CD4-positive, alpha-beta T cell treated with Interleukin-21 for 1 hour (primary cell): Measurements from ENCODE around the gene RPP30.

ENCODE experiments used
- DNase-seq: peaks from one replicate; pipeline ENCODE4 v3.0.0-alpha.2; 2020

RPP30 gene

GRCh38 chr10:90871766-90872647 is at the start of gene RPP30:
TSS of gene RPP30 (plus strand) at chr10:90871974. CDS start at chr10:90871987, 13 bp downstream.
- DNase-seq = peak; percentile 84

- DNase-seq = no peak
Observed at GRCh38 chr10:90822508-90822907, 49.3 kb upstream of the RPP30 start.

DNA sequence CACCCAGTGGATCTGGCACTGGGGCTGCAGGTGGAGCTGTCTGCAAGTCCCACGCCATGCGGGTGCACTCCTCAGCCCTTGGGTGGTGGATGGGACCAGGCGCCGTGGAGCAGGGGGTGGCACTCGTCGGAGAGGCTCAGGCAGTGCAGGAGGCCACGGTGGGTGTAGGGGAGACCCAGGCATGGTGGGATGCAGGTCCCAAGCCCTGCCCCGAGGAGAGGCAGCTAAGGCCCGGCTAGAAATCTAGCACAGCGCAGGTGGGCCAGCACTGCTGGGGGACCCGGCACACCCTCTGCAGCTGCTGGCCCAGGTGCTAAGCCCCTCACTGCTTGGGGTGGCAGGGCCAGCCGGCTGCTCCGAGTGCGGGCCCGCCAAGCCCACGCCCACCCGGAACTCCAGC is 39.7 kb upstream of the RPP30 start:
- no peak for DNase-seq

- no peak for DNase-seq
Observed at GRCh38 chr10:90834326-90834725, 37.4 kb upstream of the RPP30 start.

DNA sequence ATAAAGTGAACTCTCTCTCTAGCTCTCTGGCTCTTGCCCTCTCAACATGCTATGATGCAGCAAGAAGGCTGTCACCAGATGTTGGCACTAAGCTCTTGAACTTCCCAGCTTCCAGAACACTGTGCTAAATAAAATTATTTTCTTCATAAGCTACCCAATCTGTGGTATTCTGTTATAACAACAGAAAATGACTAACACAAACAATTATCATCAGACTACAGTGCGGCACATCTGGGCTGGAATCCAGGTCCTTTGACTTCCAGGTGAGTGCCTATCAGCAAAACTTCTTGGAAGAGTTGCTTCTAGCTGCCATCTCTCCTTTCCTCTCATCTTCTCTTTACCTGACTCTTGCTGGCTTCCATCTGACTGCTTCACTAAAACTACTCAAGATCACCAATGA is 34.3 kb upstream of the RPP30 start:
- no peak for DNase-seq

DNA sequence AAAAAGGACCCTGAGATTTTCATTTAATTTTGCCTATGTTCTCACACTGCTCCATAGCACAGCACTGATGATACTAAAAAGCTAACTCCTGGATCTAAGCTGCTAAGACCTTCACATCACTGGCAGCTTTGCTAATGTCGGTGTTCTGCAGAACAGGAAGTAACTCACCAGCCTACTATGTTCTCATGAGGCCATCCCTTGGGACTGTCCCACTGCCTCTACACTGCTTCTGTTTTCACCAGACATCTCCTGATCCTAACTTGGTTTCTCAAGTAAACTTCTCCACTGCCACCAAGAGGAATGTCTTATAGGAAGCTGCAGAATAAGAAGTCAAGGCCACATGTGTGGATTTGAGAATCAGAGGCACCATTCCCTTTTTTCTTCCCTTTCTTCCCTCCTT is 29.0 kb upstream of the RPP30 start:
- DNase-seq = no peak

DNA sequence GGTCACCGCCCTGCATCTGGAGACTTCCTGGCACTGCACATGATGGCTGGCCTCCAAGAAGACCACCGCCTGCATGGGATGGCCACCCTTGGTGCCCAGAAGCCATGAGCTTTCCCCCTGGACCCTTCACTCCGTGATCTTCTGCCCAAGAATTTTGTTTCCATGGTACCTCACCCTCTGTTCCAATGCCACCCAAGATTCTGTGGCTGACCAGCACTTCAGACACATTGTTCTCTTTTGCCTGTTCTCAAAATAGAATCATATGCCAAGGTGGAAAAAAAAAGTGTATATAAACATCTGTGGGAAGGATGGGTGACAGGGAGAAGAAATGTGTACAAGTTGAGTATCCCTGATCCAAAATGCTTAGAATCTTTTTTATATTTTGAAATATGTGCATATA is 26.0 kb upstream of the RPP30 start:
- DNase-seq = no peak

DNA sequence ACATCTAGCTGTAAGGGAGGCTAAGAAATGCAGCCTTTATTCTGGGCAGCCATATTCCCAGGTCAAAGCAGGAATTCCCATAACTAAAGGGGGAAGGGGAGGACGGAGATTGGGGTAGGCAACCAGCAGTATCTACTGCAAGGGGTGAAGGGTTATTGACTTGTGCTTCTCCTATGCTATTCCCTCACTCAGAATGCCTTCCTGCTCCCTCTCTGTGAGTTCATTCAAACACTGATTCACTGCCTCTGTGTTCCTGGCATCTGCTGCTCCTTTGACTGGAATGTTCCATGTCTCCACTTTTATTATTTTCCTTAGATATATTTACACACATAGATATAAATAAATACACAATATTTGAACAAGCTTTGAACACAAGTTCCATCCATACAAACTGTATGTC is 25.0 kb upstream of the RPP30 start:
- no peak for DNase-seq

GRCh38 chr10:90847436-90847835 is 24.3 kb upstream of the RPP30 start:
- no peak for DNase-seq

DNA sequence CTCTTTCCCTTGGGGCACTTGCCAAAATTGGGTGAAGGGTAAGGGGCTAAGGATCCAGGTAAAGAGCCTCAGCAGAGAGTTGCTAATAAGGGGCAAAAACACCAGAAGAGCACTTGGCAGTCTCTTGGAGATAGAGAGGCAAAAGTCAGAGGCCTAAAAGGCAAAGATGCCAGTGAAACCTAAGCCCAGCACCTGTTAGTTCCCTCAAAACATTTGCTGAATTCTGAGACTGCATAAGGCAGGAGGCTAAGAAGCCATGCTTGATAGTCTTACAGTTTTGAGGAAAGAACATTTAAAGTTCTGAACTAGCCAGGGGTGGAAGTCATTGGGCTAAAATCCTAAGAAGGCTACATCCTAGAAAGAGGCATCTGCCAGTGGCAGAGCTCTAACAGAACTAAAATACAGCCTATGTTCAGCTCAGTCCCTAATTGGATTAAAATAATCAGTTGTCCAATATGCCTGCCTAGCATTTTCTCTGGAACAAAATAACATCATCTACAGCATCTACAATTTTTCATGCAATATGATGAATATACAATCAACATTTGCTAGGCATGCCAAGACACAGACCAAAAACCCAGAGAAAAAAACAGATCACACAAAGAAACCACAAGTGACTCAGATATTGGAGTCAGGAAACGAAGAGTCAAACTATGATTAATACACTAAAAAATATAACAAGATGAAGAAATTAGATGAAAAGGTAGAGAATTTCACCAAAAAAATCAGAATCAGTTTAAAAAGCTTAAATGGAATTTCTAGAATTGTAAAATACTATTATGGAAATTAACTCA is 21.6 kb upstream of the RPP30 start:
- no peak for DNase-seq

GRCh38 chr10:90855126-90855525 is 16.6 kb upstream of the RPP30 start:
- DNase-seq = no peak

DNA sequence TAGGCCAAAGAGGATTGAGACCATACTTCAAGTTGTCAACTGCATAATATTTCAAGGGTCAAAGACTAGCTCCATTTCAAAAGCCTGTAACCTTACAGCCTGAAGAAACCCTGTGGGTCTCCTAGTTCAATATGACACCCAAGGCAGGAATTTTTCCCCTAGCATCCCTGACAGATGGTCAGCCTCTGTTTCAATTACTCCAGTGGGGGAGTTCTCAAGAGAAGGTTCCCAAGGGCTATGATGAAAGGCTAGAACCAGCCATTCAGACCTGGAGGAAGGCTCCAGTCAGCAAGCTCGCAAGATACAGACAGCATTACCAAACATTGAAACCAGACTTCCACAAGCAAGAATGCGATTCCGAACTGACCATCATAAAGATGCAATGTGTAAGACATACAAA is 15.5 kb upstream of the RPP30 start:
- DNase-seq = no peak

- peak; percentile 12 for DNase-seq
Observed at GRCh38 chr10:90856964-90857634, 14.7 kb upstream of the RPP30 start.

DNA sequence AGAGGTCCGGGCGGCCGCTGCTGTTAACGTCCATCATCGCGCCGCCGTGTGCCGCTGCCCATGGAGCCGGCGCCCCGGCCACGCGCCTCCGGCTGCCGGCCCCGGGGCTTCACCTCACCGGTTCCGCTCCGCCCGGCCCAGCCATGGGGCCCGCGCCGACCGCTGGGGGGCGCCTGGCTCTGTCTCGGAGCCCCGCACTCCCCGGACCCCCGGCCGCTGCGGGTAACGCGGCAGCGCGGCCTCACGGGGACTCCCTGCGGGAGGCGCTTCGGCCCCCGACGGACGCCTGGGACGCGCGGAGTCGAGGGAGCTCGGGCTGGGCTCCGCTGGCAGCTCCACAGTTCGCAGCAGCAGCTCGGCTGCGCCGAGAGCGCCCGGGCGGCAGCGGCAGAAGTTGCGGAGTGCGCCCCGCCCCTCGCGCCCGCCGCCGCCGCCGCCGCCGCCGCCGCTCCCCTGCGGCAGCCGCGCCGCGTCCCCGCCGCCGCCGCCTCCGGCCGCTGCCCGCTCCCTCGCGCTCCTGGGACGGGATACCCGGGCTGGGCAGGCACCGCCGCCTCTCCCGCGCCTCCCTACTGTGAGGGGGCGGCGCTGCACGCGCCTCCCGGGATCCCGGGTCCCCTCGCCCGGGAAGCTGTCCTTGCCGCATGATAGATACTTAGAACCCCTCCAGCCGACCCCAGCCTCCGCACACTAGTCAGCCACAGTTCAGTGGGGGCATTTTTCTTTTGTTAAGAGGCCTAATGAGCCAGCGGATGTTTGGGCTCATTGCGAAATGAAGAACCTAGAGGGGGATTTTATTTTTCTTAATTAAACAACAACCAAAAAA is 13.9 kb upstream of the RPP30 start, which contains the start of gene HTR7:
HTR7 (minus strand) TSS at position 405 of the 826 bp plus-strand sequence; CDS start at position 37, 368 bp downstream.
- peak; percentile 63 for DNase-seq

DNA sequence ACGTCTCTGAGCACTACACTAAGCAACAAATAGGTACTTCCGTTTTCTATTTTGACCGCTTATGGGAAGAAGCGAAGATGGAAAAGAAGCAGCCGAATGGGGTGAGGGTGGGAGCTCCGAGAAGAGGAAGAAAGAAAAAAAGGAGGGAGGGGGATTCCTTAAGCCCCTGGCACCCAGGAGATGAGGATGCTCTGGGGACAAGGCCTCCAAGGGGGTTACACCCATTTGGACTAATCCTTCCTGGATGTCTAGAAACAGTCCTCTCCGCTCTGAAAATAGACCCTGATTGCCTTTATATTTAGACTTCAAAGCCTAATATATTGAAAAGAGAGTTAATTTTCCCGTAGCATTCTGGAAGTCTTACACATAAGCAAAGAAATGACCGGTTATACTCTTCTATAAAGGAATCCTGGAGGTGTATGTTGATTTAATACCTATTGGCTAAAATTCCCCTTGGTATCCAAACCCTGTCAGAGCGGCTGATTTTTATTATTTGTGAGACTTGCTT is 13.3 kb upstream of the RPP30 start:
- no peak for DNase-seq

- no peak for DNase-seq
Observed at GRCh38 chr10:90859321-90859751, 12.4 kb upstream of the RPP30 start.

GRCh38 chr10:90860790-90861189 is 11.0 kb upstream of the RPP30 start:
- DNase-seq = no peak

- no peak for DNase-seq
Observed at GRCh38 chr10:90862908-90863514, 8.8 kb upstream of the RPP30 start.

DNA sequence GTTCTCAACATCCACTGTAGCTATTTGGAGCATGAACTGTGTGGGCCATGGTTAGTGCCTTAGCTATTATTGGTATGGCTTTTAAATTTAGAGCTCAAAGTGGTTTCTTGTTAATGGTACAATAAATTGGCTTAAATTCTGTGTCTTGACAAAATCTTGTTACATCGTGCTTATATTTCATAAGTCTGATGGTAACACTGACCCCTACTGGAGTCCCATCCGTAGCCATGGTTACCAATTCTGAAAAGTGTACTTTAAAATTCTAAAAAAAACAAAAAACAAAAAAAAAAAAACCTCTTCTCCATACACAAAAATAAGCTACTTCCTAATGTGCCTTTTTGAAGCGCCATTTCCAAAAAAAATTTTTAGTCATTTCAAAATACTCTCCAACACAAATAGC is 6.4 kb upstream of the RPP30 start:
- DNase-seq = peak; percentile 19

DNA sequence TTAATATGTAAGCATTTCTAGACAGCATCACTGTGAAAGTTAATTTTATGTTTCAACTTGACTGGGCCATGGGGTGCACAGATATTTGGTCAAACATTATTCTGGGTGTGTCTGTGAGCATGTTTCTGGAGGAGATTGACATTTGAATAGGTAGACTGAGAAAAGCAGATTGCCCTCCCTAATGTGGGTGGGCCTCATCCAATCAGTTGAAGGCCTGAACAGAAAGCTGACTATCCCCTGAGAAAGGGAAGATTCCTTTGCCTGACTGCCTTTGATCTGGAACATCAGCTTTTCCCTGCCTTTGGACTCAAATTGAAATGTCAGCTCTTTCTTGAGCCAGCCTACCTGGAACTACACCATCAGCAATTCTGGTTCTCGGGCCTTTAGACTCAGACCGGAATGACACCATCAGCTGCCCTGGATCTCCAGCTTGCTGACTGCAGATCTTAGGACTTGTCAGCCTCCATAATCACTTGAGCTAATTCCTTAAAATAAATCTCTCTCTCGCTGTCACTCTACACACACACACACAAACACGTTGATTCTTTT is 5.7 kb upstream of the RPP30 start:
- DNase-seq = no peak

DNA sequence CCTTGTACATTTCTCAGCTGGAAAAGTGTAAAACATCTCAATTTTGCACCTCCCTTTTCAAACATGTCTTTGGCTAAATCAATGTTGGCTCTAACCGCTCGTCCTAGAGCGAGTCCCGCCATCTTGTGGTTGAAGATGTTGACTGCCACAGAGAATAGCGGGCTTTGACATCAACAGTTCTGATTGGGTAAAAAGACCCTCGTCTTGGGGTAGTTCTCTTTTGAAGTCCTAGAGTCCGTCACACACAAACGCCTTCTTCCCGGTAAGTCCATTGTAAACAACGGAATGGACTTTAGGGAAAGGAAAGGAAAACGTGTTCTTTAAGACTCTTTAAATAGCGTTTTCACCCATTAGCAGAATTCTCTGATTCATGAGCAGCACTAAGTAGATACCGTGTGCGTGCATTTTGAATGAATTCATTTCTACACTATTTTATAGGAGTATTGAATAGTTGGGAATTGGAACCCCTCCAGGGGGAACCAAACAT is 452 bp upstream of the RPP30 start:
- peak; percentile 64 for DNase-seq
